Measurements from ENCODE around the gene EDEM2.
"Not testable (repeated sequence)": the region's sequence is repeated elsewhere in the genome, so short reads cannot be mapped to it uniquely, and the experiment has no call there.

The EDEM2 gene

GRCh38 chr20:35085477-35086225, 61.5 kb downstream of the EDEM2 start:
- DNase-seq = no peak

- no peak for DNase-seq
These were observed 62.1 kb downstream of the EDEM2 start for GRCh38 chr20:35084998-35085397.

DNA sequence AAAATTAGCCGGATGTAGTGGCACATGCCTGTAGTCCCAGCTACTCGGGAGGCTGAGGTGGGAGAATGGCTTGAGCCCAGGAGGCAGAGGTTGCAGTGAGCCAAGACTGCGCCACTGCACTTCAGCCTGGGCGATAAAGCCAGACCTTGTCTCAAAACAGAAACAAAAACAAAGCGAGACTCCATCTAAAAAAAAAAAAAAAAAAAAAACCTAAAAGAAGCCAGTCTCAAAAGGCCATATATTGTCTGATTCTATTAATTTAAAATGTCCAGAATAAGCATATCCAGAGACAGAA, 66.8 kb downstream of the EDEM2 start:
- DNase-seq = not testable (repeated sequence)

GRCh38 chr20:35079472-35080347, 67.4 kb downstream of the EDEM2 start:
- DNase-seq = no peak

DNA sequence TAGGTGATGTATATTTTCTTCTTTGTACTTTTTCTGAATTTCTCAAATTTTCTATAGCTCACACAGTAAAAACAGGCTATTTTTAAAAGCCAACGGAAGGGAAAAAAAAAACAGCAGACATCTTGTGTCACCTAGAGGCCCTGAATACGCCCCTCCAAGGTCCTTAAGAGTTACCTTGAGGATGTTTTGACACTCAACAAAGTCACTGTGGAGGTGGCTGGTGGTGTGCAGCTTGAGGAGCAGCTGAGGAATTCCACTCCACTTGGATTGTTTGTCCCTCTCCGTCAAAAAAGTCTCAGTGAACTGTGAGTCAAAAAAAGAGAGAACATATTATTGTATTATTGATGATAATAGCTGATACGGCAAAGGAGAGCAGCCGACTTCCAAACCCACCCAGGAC, 69.3 kb downstream of the EDEM2 start:
- DNase-seq = no peak

DNA sequence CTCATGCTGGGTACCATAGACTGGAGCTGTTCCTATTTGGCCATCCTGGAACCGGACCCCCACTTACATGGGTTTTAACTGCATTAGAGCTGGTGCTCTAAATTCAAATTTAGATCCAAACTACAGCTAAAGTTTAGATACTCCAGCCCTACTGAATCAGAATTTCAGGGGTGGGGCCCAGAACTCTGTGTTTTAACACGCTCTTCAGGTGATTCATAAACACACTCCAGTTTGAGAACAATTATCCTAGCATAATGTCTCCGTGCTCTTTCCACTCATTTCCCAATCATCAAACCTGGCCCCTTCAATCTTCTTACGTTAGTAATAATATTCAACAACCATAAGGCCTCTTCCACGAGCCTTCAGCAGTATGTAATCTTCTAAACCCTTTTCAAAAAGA, 69.8 kb downstream of the EDEM2 start:
- no peak for DNase-seq

DNA sequence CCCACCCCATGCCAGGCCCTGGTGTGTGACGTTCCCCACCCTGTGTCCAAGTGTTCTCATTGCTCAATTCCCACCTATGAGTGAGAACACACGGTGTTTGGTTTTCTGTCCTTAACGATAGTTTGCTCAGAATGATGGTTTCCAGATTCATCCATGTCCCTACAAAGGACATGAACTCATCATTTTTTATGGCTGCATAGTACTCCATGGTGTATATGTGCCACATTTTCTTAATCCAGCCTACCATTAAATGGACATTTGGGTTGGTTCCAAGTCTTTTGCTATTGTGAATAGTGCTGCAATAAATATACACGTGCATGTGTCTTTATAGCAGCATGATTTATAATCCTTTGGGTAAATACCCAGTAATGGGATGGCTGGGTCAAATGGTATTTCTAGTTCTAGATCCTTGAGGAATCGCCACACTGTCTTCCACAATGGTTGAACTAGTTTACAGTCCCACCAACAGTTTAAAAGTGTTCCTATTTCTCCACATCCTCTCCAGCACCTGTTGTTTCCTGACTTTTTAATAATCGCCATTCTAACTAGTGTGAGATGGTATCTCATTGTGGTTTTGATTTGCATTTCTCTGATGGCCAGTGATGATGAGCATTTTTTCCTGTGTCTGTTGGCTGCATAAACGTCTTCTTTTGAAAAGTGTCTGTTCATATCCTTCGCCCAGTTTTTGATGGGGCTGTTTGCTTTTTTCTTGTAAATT, 75.5 kb downstream of the EDEM2 start:
- DNase-seq = not testable (repeated sequence)

DNA sequence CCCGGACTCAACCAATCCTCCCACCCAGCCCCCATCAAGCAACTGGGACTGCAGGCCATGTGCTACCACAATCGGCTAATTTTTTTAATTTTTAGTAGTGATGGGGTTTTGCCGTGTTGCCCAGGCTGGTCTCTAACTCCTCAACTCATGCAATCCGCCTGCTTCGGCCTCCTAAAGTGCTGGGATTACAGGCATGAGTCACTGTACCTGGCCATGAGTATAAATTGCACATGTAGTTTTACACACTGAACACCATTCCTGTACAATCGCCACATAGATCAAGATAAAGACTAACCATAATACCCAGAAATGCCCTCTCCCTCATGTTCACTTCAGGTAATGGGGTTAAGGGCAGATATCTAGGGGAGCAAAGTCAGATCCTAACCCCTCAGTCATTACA, 80.9 kb downstream of the EDEM2 start:
- DNase-seq = no peak

Measured in stimulated activated CD4-positive, alpha-beta T cell treated with anti-CD3 and anti-CD28 coated beads, Interleukin-2, amount 100 ng/mL, for 24 hours (primary cell).